WTC11 (cell line): Measurements from ENCODE around the gene MLPH.
"Not testable (repeated sequence)": the region's sequence is repeated elsewhere in the genome, so short reads cannot be mapped to it uniquely, and the experiment has no call there.

Experiments used
- ATF1 ChIP-seq: sonication (generic); formaldehyde crosslinking; IDR thresholded peaks from 2 replicates; pipeline ENCODE4 v1.8.1; 2023; ENCODE audit warnings: mild to moderate bottlenecking, moderate library complexity, missing genetic modification reagents
- CREB1 ChIP-seq: sonication (generic); formaldehyde crosslinking; IDR thresholded peaks from 2 replicates; pipeline ENCODE4 v1.8.0; 2023; ENCODE audit warnings: mild to moderate bottlenecking, missing genetic modification reagents
- FOXJ3 ChIP-seq: sonication (generic); formaldehyde crosslinking; IDR thresholded peaks from 2 replicates; pipeline ENCODE4 v1.9.0; 2021; ENCODE audit warnings: missing genetic modification reagents, mild to moderate bottlenecking, borderline replicate concordance
- FOXP1 ChIP-seq: sonication (generic); formaldehyde crosslinking; IDR thresholded peaks from 2 replicates; pipeline ENCODE4 v1.8.0; 2022; ENCODE audit warnings: missing genetic modification reagents, mild to moderate bottlenecking, moderate library complexity, borderline replicate concordance
- GABPB1 ChIP-seq: sonication (generic); formaldehyde crosslinking; IDR thresholded peaks from 2 replicates; pipeline ENCODE4 v1.8.1; 2023; ENCODE audit warnings: mild to moderate bottlenecking, missing genetic modification reagents
- NFYB ChIP-seq: sonication (generic); formaldehyde crosslinking; conservative IDR thresholded peaks from 2 replicates; pipeline ENCODE4 v1.8.0; 2022; ENCODE audit warnings: low read depth, missing genetic modification reagents
- TP53 ChIP-seq: sonication (generic); formaldehyde crosslinking; IDR thresholded peaks from 2 replicates; pipeline ENCODE4 v1.8.1; 2023; ENCODE audit warnings: mild to moderate bottlenecking, missing genetic modification reagents
- ZBTB21 ChIP-seq: sonication (generic); formaldehyde crosslinking; IDR thresholded peaks from 2 replicates; pipeline ENCODE4 v1.8.1; 2023; ENCODE audit warnings: mild to moderate bottlenecking, missing genetic modification reagents, borderline replicate concordance
- ZNF416 ChIP-seq: fragments of 250-450 bp; sonication (Bioruptor Pico); IDR thresholded peaks from 2 replicates; pipeline ENCODE4 v1.9.0; 2021; ENCODE audit warnings: mild to moderate bottlenecking, inconsistent platforms
- TF ChIP-seq, protein P1 (sequence below): fragments of 200-600 bp; IDR thresholded peaks from 2 replicates; pipeline ENCODE4 v1.8.0; 2022; ENCODE audit warnings: antibody characterized with exemption
- TF ChIP-seq, protein P2 (sequence below): fragments of 250-450 bp; sonication (Bioruptor Pico); IDR thresholded peaks from 2 replicates; pipeline ENCODE4 v1.9.0; 2021; ENCODE audit warnings: moderate library complexity, mild to moderate bottlenecking, inconsistent platforms, borderline replicate concordance
- TF ChIP-seq, protein P3 (sequence below): sonication (generic); formaldehyde crosslinking; IDR thresholded peaks from 2 replicates; pipeline ENCODE4 v1.8.0; 2022; ENCODE audit warnings: mild to moderate bottlenecking, missing genetic modification reagents
- TF ChIP-seq, protein P4 (sequence below): sonication (generic); formaldehyde crosslinking; IDR thresholded peaks from 2 replicates; pipeline ENCODE4 v1.8.1; 2022; ENCODE audit warnings: missing genetic modification reagents, borderline replicate concordance
- TF ChIP-seq, protein P5 (sequence below): sonication (generic); formaldehyde crosslinking; IDR thresholded peaks from 2 replicates; pipeline ENCODE4 v1.8.1; 2022; ENCODE audit warnings: mild to moderate bottlenecking, missing genetic modification reagents, moderate library complexity, borderline replicate concordance

DNA sequence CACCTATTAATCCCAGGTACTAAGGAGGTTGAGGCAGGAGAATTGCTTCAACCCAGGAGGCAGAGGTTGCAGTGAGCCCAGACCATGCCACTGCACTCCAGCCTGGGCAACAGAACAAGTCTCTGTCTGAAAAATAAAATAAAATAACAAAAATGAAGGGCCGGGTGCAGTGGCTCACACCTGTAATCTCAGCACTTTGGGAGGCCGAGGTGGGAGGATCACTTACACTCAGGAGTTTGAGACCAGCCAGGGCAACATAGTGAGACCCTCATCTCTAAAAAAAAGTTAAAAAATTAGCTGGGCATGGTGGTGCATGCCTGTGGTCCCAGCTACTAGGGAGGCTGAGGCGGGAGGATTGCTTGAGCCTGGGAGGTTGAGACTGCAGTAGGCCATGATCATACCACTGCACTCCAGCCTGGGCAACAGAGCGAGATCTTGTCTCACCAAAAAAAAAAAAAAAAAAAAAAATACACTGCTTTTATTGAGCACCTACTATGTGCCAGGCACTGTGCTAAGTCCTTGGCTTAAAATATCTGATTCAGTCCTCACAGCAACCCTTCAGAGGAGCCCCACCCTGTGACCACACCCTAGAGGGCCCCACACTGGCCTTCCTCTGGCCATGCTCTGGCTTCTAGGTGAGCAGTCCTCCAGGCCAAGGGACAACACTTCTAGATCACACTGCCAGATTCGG is 108.9 kb downstream of the MLPH start:
- TF ChIP-seq, protein P1, sequence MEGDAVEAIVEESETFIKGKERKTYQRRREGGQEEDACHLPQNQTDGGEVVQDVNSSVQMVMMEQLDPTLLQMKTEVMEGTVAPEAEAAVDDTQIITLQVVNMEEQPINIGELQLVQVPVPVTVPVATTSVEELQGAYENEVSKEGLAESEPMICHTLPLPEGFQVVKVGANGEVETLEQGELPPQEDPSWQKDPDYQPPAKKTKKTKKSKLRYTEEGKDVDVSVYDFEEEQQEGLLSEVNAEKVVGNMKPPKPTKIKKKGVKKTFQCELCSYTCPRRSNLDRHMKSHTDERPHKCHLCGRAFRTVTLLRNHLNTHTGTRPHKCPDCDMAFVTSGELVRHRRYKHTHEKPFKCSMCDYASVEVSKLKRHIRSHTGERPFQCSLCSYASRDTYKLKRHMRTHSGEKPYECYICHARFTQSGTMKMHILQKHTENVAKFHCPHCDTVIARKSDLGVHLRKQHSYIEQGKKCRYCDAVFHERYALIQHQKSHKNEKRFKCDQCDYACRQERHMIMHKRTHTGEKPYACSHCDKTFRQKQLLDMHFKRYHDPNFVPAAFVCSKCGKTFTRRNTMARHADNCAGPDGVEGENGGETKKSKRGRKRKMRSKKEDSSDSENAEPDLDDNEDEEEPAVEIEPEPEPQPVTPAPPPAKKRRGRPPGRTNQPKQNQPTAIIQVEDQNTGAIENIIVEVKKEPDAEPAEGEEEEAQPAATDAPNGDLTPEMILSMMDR: not testable (repeated sequence)
- TF ChIP-seq, protein P2, sequence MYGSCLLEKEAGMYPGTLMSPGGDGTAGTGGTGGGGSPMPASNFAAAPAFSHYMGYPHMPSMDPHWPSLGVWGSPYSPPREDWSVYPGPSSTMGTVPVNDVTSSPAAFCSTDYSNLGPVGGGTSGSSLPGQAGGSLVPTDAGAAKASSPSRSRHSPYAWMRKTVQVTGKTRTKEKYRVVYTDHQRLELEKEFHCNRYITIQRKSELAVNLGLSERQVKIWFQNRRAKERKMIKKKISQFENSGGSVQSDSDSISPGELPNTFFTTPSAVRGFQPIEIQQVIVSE (CRISPR knock-in tag): not testable (repeated sequence)
- TF ChIP-seq, protein P3, sequence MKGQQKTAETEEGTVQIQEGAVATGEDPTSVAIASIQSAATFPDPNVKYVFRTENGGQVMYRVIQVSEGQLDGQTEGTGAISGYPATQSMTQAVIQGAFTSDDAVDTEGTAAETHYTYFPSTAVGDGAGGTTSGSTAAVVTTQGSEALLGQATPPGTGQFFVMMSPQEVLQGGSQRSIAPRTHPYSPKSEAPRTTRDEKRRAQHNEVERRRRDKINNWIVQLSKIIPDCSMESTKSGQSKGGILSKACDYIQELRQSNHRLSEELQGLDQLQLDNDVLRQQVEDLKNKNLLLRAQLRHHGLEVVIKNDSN (CRISPR knock-in tag): not testable (repeated sequence)
- TF ChIP-seq ZBTB21 (CRISPR knock-in tag); NFYB (CRISPR knock-in tag); ATF1 (CRISPR knock-in tag); FOXP1; CREB1 (CRISPR knock-in tag); GABPB1 (CRISPR knock-in tag); FOXJ3; TP53 (CRISPR knock-in tag); ZNF416 (CRISPR knock-in tag): not testable (repeated sequence)
- TF ChIP-seq, protein P4, sequence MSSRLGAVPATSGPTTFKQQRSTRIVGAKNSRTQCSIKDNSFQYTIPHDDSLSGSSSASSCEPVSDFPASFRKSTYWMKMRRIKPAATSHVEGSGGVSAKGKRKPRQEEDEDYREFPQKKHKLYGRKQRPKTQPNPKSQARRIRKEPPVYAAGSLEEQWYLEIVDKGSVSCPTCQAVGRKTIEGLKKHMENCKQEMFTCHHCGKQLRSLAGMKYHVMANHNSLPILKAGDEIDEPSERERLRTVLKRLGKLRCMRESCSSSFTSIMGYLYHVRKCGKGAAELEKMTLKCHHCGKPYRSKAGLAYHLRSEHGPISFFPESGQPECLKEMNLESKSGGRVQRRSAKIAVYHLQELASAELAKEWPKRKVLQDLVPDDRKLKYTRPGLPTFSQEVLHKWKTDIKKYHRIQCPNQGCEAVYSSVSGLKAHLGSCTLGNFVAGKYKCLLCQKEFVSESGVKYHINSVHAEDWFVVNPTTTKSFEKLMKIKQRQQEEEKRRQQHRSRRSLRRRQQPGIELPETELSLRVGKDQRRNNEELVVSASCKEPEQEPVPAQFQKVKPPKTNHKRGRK (CRISPR knock-in tag): not testable (repeated sequence)
- TF ChIP-seq, protein P5, sequence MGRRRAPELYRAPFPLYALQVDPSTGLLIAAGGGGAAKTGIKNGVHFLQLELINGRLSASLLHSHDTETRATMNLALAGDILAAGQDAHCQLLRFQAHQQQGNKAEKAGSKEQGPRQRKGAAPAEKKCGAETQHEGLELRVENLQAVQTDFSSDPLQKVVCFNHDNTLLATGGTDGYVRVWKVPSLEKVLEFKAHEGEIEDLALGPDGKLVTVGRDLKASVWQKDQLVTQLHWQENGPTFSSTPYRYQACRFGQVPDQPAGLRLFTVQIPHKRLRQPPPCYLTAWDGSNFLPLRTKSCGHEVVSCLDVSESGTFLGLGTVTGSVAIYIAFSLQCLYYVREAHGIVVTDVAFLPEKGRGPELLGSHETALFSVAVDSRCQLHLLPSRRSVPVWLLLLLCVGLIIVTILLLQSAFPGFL: not testable (repeated sequence)
